Dermis blood vessel endothelial cell (primary cell): Measurements from ENCODE around the gene DVL2. TPM values are rescaled to one million over a fixed set of nuclear protein-coding genes. Genes with fewer than 3 reads are reported as not detected.

ENCODE experiments used
- DNase-seq: peaks from one replicate; pipeline ENCODE4 v3.0.0; 2010
- total RNA-seq: library from RNA; depleted of rRNA; stranded (reverse); fragments of >200 nt; gene quantifications from 2 replicates; pipeline ENCODE4 v1.2.3, GENCODE V29; 2014

Gene DVL2
- 32.8 and 45.7 TPM in 2 replicates for total RNA-seq

DNA sequence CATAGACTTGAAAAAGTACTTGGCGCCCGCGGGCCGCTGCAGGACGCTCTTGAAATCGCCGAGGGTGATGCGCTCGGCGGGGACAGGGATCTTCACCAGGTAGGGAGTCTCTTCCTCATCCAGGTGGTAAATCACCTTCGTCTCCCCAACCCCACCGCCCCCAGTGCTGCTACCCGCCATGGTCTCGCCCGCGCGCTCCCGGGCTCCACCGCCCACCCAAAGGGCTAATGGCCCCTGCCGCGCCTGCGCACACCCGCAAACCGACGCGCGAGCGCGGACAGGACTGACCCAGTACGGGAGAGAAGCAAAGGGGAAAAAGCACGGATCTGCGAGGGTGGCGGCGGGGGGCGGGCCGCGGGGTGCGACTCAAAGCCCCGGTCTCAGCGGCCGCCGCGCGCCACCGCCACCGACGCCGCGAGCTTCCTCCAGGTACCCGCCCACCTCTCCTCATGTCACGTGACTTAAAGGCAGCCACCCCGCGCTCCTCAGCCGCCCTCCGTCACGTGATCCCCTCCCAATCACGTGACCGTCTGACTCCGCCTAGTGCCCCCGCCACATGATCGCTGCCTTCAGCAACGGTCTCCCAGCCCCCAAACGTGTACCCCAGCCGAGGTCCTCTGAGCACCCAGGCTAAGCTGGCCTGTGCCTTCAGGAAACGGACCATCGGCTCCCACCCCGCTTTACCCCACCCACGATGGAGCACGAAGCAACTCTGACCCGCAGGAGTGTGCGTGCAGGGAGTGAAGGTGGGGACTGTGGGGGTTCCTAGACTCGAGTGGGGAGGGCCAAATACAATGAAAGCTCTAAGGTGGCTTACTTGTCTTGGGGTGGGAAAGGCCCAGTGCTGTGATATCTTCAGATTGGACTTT lies at the start of gene DVL2:
DVL2 (minus strand) TSS at position 435 of the 869 bp plus-strand sequence; CDS start at position 180, 255 bp downstream.
- peak; percentile 98 for DNase-seq

DNA sequence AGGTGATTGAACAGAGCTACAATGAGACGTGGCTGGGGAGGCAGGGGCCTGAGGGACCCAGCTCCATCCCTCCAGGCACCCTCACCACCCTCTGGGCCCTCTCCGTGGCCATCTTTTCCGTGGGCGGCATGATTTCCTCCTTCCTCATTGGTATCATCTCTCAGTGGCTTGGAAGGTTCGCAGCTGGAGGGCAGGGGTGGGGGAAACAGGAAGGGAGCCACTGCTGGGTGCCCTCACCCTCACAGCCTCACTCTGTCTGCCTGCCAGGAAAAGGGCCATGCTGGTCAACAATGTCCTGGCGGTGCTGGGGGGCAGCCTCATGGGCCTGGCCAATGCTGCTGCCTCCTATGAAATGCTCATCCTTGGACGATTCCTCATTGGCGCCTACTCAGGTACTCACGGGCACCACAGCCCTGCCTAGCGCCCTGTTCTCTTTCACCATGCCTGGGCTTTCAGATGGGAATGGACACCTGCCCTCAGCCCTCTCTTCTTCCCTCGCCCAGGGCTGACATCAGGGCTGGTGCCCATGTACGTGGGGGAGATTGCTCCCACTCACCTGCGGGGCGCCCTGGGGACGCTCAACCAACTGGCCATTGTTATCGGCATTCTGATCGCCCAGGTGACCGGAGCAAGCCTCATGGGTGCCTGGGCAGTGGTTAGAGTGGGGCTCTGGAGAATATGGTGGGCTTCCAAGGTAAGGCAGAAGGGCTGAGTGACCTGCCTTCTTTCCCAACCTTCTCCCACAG lies 49.3 kb upstream of the DVL2 start:
- DNase-seq = no peak

DNA sequence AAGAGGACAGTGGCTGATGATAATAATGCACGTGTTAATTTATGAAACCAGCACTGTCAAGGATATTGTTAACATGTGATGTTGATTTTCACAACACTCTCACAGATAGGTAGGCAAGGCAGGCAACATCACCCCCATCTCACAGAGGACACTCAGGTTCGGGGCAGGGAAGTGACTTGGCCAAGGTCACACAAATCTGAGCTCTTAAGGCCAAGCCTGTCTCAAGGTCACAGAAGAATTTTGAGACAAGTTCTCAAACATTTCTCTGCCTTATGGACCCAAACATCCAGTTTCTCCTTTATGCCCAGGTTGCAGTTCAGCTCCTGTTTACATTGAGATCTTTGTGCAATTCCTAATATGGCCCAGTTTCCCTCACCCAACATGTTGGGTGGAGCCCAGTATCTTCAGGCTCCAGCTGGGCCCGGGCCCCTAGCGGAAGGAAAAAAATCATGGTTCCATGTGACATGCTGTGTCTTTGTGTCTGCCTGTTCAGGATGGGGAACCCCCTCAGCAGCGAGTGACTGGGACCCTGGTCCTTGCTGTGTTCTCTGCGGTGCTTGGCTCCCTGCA lies 48.5 kb upstream of the DVL2 start:
- DNase-seq = no peak

DNA sequence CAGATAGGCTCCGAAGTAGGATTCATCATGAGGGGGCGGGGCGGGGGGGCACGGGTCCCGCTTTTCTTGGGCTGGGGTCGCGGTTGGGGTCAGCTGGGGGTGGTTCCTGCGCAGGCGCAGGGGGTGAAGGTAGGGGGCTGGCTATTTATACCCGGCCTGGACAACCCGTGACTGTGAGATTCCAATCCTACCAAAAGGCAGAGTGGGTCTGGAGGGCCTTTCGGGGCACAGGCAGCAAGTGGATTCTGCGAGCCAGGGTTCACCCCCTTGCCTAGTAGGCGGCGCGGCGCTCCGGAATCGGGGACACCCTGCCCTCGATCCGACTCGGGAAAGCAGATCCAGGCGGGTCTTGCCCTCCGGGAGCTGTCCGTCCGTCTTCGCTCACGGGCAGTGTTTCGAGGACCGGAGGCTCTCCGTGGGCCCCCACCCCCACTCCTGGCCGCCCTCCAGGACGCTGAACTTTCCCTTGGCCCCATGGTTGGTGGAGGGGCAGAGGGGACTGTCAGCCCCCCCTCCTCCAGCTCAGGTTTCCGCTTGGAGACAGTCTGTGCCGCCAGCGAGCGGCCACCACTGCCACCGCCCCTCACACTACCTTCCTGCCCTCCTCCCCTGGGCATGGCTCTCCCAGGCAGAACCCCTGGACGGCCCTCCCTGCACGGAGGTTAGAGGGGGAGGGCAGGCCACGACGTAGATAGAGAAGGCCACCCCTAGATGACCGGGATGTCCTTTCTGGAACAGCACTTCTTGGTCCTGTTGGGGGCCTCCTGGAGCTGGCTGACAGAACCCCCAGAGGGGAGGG lies 47.8 kb upstream of the DVL2 start:
- DNase-seq = no peak

DNA sequence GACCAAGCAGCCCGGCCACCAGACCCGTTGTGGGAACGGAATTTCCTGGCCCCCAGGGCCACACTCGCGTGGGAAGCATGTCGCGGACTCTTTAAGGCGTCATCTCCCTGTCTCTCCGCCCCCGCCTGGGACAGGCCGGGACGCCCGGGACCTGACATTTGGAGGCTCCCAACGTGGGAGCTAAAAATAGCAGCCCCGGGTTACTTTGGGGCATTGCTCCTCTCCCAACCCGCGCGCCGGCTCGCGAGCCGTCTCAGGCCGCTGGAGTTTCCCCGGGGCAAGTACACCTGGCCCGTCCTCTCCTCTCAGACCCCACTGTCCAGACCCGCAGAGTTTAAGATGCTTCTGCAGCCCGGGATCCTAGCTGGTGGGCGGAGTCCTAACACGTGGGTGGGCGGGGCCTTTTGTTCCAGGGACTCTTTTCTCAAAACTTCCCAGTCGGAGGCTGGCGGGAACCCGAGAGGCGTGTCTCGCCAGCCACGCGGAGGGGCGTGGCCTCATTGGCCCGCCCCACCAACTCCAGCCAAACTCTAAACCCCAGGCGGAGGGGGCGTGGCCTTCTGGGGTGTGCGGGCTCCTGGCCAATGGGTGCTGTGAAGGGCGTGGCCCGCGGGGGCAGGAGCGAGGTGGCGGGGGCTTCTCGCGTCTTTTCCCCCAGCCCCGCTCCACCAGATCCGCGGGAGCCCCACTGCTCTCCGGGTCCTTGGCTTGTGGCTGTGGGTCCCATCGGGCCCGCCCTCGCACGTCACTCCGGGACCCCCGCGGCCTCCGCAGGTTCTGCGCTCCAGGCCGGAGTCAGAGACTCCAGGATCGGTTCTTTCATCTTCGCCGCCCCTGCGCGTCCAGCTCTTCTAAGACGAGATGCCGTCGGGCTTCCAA lies 47.0 kb upstream of the DVL2 start, which contains the start of gene SLC2A4:
SLC2A4 (plus strand) TSS at position 645 of the 879 bp plus-strand sequence; CDS start at position 862, 217 bp downstream.
- peak; percentile 93 for DNase-seq

DNA sequence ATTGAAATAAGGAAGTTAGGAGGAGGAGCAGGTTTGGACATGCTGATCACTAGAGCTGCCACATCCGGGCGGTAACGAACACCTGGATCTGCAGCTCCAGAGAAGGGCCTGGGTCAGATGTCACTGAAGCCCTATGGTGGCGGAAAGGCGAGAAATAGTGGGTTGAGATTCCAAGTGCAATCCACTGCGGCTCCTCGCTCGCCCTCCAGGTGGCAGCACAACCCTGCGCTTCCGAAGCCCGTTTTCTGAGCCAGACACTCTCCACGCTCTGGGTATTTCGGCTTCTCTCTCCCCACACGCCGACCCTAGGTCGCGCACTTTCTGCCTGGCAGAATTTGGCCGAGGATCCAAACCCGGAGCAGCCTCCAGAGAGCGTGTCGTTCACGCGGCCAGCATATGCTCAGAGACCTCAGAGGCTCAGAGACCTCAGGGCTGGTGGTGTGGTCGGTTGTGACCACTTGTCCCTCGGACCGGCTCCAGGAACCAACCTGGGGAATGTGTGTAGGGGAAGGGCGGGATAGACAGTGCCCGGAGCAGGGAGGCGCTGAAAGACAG lies 46.3 kb upstream of the DVL2 start:
- DNase-seq = peak; percentile 87

DNA sequence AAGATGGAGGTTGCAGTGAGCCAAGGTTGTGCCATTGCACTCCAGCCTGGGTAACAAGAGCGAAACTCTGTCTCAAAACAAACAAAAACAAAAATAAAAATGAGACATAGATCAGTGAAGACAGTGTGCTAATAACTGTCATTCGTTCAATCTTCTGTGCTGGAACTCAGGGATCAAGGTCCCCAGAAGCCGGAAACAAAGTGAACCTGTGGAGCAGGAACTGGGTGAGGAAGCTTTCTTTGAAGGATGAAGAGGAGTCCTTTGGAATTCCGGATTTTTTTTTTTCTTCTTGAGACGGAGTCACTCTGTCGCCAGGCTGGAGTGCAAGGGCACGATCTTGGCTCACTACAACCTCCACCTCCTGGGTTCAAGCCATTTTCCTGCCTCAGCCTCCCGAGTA lies 45.1 kb upstream of the DVL2 start:
- no peak for DNase-seq

DNA sequence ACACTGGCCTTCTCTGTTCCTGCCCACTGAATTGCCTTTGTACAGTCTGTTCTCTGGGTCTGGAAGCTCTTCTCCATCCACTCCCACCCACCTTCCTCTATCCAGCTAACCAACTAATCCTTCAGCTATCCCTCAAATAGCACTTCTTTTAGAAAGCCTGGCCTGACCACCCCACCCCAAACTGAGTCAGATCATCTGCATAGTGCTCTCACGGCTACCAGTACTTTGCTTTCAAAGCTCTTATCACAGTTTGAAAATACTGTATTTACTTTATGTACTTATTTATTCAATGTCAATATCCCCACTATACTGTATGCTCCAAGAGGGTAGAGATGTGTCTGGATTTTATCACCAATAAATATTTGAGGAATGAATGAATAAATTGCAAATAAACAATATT lies 32.5 kb upstream of the DVL2 start:
- DNase-seq = no peak

DNA sequence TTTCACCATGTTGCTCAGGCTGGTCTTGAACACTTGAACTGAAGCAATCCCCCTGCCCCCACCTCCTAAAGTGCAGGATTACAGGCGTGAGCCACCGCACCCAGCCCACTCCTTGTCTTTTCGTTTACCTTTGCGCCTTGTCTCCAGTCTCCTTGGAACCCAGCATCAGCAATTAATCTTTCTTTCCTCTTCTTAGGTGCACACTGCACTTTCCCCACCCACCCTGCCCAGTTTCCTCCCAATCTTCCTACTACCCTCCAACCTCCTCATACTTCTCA lies 29.4 kb upstream of the DVL2 start:
- no peak for DNase-seq

DNA sequence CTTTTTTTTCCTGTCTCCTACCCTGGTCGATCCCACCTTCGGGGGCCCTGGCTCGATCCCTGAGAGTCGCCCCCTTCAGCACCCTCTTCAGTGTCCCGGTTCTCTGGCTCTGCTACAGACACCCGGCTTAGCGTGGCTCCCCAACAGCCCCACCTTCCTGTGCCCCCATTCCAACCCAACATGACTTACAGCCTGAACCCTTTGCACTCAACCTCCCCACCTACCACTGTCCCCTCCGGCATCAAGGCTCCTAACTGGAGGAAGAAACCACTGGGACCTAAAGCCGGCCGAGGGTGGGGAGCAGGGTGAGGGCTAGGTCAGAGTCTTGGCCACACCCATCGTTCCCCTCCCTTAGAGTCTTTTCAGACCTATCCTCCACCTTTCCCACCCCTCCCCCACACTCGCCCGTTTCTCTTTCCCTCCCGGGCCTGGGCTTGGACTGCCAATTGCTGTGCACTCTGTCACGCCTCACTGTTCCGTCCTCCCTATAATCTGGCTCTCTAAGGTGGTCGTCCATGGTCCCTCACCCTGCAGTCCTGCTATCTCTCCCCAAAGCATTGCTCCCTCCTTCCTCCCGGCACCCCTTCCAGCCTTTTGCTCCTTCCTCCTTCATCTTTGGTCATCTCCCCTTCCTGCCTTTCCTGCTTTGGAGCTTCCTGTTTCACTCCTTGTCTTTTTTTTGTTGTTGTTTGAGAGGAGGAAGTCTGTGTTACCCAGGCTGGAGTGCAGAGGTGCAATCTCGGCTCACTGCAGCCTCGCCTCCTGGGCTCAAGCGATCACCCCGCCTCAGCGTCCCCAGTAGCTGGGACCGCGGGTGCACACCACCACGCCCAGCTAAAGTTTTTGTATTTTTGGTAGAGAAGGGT lies 28.9 kb upstream of the DVL2 start:
- DNase-seq = no peak

DNA sequence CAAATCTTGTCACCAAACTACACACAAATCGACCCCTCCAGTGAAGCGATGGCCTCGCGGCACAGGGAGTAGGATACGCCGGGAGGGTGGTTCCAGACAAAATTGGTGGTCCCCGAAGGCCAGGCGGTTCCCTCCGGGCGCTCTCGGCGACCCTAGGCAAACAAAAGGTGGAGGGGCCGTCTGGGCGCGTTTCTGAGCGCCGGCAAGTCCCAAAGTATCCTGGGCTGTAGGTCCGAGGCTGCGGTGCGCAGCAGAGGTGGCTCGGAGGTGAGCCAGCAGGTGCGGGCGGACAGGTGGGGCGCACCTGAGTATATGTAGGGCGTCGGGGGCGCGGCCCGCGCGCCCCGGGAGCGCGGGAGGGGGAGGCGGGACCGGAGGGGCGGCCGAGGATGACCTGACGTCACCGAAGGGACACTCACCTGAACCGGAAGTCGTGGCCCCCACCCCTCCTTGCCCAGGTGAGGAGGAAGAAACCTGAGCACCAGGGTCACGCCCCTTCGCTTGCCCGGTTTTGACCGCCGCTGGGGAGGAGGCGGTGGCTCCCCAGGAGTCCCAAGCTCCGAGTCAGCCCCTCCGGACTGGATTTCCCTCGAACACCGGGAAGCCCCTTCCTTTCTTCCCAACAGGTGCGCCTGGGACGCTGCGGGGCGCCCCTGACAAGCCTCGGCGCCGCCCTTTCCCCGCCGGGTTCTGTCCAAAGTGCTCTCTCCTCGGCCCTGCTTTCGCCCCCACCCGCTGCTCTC lies 28.0 kb upstream of the DVL2 start, which contains the start of gene CLDN7:
CLDN7 (minus strand) TSS at position 287 of the 743 bp plus-strand sequence. CDS start 435 bp downstream, outside the sequence.
- no peak for DNase-seq

DNA sequence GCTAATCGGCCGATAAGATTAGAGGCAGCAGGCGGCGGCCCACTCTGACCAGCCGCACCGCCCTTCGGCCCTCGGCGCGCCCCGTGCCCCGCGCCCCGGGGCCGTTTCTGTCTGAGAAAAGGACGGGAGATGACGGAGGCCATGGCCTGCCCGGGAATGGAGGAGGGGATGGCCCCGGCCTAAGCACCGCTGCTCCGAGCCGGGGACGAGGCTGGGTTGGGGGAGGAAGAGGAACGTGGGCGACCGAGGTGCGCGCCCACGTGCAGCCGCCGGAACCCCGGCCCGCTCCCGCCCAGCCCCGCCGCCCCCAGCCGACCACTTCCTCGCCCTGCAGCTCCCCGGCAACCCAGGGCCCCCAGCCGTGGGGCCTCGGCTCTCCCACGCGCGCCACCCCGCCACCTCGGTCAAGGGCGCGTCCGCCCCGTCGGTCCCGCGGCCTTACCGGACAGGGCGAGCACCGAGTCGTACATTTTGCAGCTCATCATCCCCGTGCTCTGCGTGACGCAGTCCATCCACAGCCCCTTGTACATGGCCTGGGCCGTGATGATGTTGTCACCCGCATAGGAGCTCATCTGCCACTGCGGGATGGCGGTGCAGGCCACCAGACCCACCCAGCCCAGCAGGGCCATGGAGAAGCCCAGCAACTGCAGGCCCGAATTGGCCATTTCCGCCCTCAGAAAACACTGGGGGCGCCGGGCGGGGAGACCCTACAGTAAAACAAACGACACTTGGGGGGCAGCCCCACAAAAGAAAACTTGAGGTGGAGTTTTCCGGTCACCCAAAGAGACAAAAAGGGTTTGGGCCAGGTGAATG lies 27.3 kb upstream of the DVL2 start:
- no peak for DNase-seq

DNA sequence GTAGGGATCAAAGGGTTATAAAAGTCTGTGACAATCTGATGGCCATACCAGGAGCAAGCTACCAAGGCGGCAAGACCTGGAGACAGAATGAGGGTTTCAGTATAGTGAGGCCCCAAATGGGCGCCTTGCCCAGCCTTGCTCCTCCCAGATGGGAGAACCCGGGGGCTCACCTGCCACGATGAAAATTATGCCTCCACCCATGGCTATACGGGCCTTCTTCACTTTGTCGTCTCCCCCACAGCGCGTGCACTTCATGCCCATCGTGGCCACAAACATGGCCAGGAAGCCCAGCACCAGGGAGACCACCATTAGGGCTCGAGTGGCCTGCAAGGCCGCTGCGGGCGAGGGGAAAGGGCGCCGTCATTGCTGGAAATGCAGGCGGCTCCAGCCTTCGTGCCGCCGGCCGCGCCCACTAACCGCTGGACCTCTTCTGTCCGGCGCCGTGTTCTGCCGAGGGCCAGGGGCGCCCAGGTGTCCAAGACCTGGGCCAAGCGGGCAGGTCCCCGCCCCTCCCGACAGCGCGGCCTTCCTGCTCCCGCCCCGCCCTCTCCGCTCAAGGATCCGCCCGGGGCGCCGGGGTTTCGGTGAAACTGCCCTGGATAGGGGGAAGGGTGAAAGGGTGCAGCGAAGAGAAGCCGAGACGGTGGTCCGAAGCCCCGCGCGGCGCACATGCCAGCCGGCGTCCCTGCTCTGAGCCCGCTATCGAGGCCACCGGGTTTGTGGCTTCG lies 26.5 kb upstream of the DVL2 start:
- no peak for DNase-seq

DNA sequence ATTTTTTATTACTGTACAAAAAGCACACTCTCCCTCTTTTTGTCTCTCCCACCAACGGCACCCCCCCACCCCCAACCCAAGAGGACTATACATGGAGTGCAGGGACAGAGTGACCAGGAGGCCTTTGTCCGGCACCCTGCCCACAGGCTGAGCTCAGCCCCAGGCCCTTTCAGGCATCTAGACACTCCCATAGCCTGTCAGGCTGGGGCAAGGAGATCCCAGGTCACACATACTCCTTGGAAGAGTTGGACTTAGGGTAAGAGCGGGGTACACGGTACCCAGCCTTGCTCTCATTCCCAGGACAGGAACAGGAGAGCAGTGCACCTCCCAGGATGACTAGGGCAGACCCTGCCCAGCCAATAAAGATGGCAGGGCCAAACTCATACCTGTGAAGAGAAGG lies 25.8 kb upstream of the DVL2 start:
- no peak for DNase-seq

DNA sequence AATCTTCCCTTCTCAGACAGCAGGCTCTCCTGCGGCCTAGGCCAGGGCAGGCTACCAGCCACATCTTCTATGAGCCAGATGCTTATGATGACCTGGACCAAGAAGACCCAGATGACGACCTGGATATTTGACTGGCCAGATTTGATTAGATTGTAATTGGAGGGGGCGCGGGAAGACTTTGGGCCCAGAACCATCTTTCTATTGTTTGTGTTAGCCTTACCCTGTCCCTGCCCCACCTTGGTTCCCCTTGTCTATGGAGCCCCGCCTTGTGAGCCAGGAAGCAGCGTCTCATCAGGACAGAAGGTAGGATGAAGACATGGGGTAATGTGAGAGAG lies 25.2 kb upstream of the DVL2 start:
- DNase-seq = no peak

DNA sequence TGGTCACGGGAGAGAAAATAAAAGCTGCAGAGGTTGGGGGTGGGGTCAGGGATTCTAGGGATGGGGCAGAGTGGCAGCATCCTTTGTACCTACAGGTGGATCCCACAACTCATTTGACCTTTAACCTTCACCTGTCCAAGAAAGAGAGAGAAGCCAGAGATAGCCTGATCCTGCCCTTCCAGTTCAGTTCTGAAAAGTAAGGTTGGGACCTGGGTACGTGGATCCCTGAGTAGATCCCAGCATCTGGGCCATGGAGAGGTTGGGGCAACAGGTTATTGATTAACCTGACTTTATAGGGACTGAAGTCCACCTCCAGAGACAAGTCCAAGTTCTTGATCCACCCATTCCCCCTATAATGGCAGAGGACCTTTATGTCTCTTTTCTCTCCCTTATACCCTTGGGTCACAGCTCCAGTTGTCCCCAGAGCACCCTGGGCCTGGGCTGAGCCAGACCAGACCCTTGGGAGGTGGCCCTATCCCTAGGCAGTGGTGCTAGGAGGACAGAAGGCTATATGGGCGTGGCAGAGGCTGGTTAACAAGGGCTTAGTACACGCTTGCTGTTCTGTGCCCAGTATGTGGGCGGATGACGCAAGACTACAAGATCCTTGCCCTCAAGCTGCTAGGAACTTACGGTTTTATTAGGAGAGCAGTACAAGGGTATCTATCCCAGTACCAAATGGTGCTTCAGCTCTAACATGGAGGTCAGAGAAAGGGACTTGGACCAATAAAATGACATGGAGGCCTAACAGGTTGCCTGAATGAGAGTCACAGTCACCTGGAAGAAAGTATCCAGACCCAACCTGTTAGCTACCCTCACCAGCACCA lies 24.6 kb upstream of the DVL2 start:
- DNase-seq = no peak
